ENCODE data around the gene TNFAIP8L3.

The TNFAIP8L3 gene

DNA sequence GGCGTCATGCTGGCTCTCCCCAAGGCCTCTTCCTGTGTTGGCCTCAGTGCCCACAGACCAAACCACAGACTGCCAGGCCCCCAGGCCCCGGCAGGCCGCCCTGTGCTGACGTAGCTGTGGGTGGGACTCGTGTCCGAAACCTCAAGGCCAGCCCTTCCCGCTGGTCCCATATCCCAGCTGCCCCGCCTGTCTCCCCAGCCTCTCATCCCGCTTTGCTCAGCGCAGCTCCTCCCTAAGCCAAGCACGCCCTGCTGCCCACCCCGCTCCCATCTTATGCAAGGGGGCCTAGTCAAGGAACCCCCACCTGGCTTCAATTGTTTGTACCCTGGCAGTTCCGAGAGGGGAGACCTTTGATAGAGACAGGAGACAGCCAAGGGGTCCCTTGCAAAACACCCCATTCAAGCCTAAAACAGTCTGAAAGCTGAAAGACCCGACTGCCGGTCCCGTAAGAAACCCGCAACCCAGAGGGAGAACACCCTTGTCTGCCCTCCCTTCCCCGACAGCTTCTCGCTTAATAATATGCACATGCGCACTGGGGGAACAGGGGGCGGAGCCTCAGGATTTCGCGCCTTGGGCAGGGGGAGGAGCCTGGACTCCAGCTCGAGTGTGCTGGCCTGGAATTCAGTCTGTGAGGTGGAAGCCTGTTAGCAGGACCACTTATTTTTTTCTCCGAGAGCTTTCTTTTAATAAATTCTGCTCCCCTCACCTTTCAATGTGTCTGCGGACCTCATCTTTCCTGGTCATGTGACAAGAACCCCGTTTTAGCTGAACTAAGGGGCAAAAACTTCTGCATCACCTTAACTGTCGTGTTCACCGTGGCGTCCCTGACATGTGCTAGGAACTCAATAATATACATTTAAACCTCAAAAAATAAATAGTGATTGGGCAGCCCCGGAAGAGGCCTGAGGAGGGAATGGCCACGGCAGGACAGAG is 17.2 kb downstream of the TNFAIP8L3 start:
- no peak overlapping the region for H3K27ac ChIP-seq (ENCODE audit: low read depth, low read length, severe bottlenecking)
- WGBS, 2 experiments (ENCODE audit: insufficient coverage in 2 of 2): 89 to 91% methylated on average over 24 to 25 of the region's 32 CpGs
- no peaks in the 10 kb centered on the region for H3K9me3 ChIP-seq (ENCODE audit: control insufficient read depth, low read length)
- no peaks in the 10 kb centered on the region for H3K4me1 ChIP-seq (ENCODE audit: control insufficient read depth, insufficient read depth, low read length, poor library complexity, severe bottlenecking)
- H3K36me3 ChIP-seq (ENCODE audit: control insufficient read depth, insufficient read depth, low read length): no peaks in the 10 kb centered on the region
- no peak overlapping the region for H3K4me3 ChIP-seq (ENCODE audit: extremely low read depth, insufficient read depth, low read length, poor library complexity, severe bottlenecking)

- no peaks in the 10 kb centered on the region for H3K36me3 ChIP-seq (ENCODE audit: control insufficient read depth, insufficient read depth, low read length)
- 88 to 93% methylated on average over 14 to 15 of the region's 16 CpGs for WGBS, 2 experiments (ENCODE audit: insufficient coverage in 2 of 2)
- H3K27ac ChIP-seq (ENCODE audit: low read depth, low read length, severe bottlenecking): no peak overlapping the region
- H3K4me1 ChIP-seq (ENCODE audit: control insufficient read depth, insufficient read depth, low read length, poor library complexity, severe bottlenecking): no peaks in the 10 kb centered on the region
- H3K9me3 ChIP-seq (ENCODE audit: control insufficient read depth, low read length): no peaks in the 10 kb centered on the region
- H3K4me3 ChIP-seq (ENCODE audit: extremely low read depth, insufficient read depth, low read length, poor library complexity, severe bottlenecking): no peak overlapping the region
Measured at GRCh38 chr15:51076524-51077220, 18.0 kb downstream of the TNFAIP8L3 start.

DNA sequence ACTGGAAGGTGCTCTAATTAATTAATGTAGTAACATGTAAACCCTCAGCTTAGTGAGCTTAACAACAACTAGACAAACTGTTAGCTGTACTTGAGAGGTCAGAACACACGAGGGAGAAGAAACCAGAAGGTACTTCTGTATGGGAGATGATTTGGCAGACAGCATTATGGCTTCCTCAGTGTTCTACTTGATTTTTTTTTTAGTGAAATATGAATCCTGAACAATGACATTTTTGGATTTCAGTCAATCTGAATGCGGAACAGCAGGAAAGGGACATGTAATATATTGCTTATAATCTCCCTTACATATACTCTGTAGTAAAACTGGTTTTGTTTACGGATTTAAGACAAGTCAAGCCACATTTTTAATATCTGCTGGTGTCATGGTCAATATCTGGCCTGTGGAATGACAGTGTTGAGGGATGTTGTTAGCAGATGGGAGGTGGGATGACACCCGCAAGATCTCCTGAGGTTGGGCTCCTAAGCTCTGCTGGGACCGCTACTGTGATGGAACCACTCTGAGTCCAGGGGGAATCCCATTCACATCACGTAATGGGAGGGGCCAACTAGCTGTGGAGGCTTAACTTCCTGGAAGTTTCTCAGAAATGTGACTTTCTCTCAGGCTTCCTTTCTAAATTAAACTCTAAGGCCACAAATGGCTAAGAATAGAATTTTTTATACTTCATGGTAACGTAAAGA is 18.7 kb downstream of the TNFAIP8L3 start:
- Histone ChIP-seq H3K4me3 (ENCODE audit: extremely low read depth, insufficient read depth, low read length, poor library complexity, severe bottlenecking) (no peak overlapping the region), H3K9me3 (ENCODE audit: control insufficient read depth, low read length) (no peaks in the 10 kb centered on the region), H3K36me3 (ENCODE audit: control insufficient read depth, insufficient read depth, low read length) (no peaks in the 10 kb centered on the region), H3K27ac (ENCODE audit: low read depth, low read length, severe bottlenecking) (no peak overlapping the region), H3K4me1 (ENCODE audit: control insufficient read depth, insufficient read depth, low read length, poor library complexity, severe bottlenecking) (no peaks in the 10 kb centered on the region)
- 83 to 89% methylated on average over 5 of the region's 7 CpGs for WGBS, 2 experiments (ENCODE audit: insufficient coverage in 2 of 2)

GRCh38 chr15:51075364-51075763 is 19.3 kb downstream of the TNFAIP8L3 start:
- H3K9me3 ChIP-seq (ENCODE audit: control insufficient read depth, low read length): no peaks in the 10 kb centered on the region
- H3K4me3 ChIP-seq (ENCODE audit: extremely low read depth, insufficient read depth, low read length, poor library complexity, severe bottlenecking): no peak overlapping the region
- no peaks in the 10 kb centered on the region for H3K36me3 ChIP-seq (ENCODE audit: control insufficient read depth, insufficient read depth, low read length)
- WGBS, 2 experiments (ENCODE audit: insufficient coverage in 2 of 2): 92 to 95% methylated on average over 3 to 5 of the region's 5 CpGs
- no peaks in the 10 kb centered on the region for H3K4me1 ChIP-seq (ENCODE audit: control insufficient read depth, insufficient read depth, low read length, poor library complexity, severe bottlenecking)
- H3K27ac ChIP-seq (ENCODE audit: low read depth, low read length, severe bottlenecking): no peak overlapping the region

- H3K9me3 ChIP-seq (ENCODE audit: control insufficient read depth, low read length): no peaks in the 10 kb centered on the region
- no peak overlapping the region for H3K27ac ChIP-seq (ENCODE audit: low read depth, low read length, severe bottlenecking)
- H3K4me1 ChIP-seq (ENCODE audit: control insufficient read depth, insufficient read depth, low read length, poor library complexity, severe bottlenecking): no peaks in the 10 kb centered on the region
- WGBS, 2 experiments (ENCODE audit: insufficient coverage in 2 of 2): 86 to 93% methylated on average over 4 to 5 of the region's 5 CpGs
- no peak overlapping the region for H3K4me3 ChIP-seq (ENCODE audit: extremely low read depth, insufficient read depth, low read length, poor library complexity, severe bottlenecking)
- H3K36me3 ChIP-seq (ENCODE audit: control insufficient read depth, insufficient read depth, low read length): no peaks in the 10 kb centered on the region
Measured at GRCh38 chr15:51074926-51075325, 19.8 kb downstream of the TNFAIP8L3 start.

DNA sequence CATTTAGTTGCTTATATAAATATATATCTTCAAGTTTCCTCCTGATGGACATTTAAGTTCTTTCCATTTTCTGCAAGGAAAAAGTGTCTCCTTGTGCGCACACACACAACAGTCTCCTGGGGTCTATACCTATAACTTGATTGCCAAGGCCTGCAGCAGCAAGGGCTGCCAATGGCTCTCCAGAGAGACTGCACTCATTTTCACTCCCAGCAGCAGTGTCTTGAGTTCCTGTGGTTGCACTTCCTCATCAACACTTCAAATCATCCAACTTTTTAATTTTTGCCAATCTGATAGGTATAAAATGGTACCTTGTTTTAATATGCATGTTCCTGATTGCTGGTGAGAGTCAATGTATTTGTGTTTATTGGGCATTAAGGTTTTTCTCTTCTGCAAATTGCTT is 23.1 kb downstream of the TNFAIP8L3 start:
- Histone ChIP-seq H3K4me3 (ENCODE audit: extremely low read depth, insufficient read depth, low read length, poor library complexity, severe bottlenecking) (no peak overlapping the region), H3K36me3 (ENCODE audit: control insufficient read depth, insufficient read depth, low read length) (no peaks in the 10 kb centered on the region), H3K27ac (ENCODE audit: low read depth, low read length, severe bottlenecking) (no peak overlapping the region), H3K4me1 (ENCODE audit: control insufficient read depth, insufficient read depth, low read length, poor library complexity, severe bottlenecking) (no peaks in the 10 kb centered on the region), H3K9me3 (ENCODE audit: control insufficient read depth, low read length) (no peaks in the 10 kb centered on the region)
- 44 to 63% methylated on average over 1 of the region's 1 CpG for WGBS, 2 experiments (ENCODE audit: insufficient coverage in 2 of 2)

GRCh38 chr15:51069983-51070382 is 24.7 kb downstream of the TNFAIP8L3 start:
- Histone ChIP-seq H3K4me3 (ENCODE audit: extremely low read depth, insufficient read depth, low read length, poor library complexity, severe bottlenecking) (no peak overlapping the region), H3K27ac (ENCODE audit: low read depth, low read length, severe bottlenecking) (no peak overlapping the region), H3K4me1 (ENCODE audit: control insufficient read depth, insufficient read depth, low read length, poor library complexity, severe bottlenecking) (no peaks in the 10 kb centered on the region), H3K36me3 (ENCODE audit: control insufficient read depth, insufficient read depth, low read length) (no peaks in the 10 kb centered on the region), H3K9me3 (ENCODE audit: control insufficient read depth, low read length) (no peaks in the 10 kb centered on the region)

- no peak overlapping the region for H3K27ac ChIP-seq (ENCODE audit: low read depth, low read length, severe bottlenecking)
- no peaks in the 10 kb centered on the region for H3K4me1 ChIP-seq (ENCODE audit: control insufficient read depth, insufficient read depth, low read length, poor library complexity, severe bottlenecking)
- H3K9me3 ChIP-seq (ENCODE audit: control insufficient read depth, low read length): no peaks in the 10 kb centered on the region
- WGBS, 2 experiments (ENCODE audit: insufficient coverage in 2 of 2): 100% methylated on average over 2 of the region's 3 CpGs; no CpG with 5 or more reads in 1 of the 2 experiments
- no peak overlapping the region for H3K4me3 ChIP-seq (ENCODE audit: extremely low read depth, insufficient read depth, low read length, poor library complexity, severe bottlenecking)
- no peaks in the 10 kb centered on the region for H3K36me3 ChIP-seq (ENCODE audit: control insufficient read depth, insufficient read depth, low read length)
Measured at GRCh38 chr15:51067510-51067909, 27.2 kb downstream of the TNFAIP8L3 start.

- Histone ChIP-seq H3K4me1 (ENCODE audit: control insufficient read depth, insufficient read depth, low read length, poor library complexity, severe bottlenecking) (no peaks in the 10 kb centered on the region), H3K27ac (ENCODE audit: low read depth, low read length, severe bottlenecking) (no peak overlapping the region), H3K4me3 (ENCODE audit: extremely low read depth, insufficient read depth, low read length, poor library complexity, severe bottlenecking) (no peak overlapping the region), H3K9me3 (ENCODE audit: control insufficient read depth, low read length) (no peaks in the 10 kb centered on the region), H3K36me3 (ENCODE audit: control insufficient read depth, insufficient read depth, low read length) (no peaks in the 10 kb centered on the region)
- WGBS, 2 experiments (ENCODE audit: insufficient coverage in 2 of 2): 73 to 100% methylated on average over 1 of the region's 1 CpG
Measured at GRCh38 chr15:51065781-51066180, 28.9 kb downstream of the TNFAIP8L3 start.

DNA sequence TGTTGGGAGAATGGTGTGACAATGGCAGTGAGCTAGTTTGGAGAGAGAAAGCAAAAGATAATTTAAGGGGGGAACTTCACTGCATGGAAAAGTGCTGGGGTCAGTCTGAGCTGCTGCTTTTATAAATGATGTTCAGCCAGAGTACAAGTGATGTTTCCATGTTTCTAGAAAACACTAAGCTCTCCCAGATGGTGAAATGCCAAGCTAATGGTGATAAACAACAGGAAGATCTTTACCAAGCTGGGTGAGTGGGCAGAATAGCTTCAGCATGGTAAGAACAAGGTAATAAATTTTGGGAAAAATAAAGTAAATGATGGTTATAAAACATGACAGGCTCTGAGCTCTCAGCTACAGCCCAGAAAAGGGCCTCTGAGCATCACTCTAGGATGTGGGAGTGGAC is 29.4 kb downstream of the TNFAIP8L3 start:
- Histone ChIP-seq H3K36me3 (ENCODE audit: control insufficient read depth, insufficient read depth, low read length) (no peaks in the 10 kb centered on the region), H3K4me3 (ENCODE audit: extremely low read depth, insufficient read depth, low read length, poor library complexity, severe bottlenecking) (no peak overlapping the region), H3K9me3 (ENCODE audit: control insufficient read depth, low read length) (no peaks in the 10 kb centered on the region), H3K27ac (ENCODE audit: low read depth, low read length, severe bottlenecking) (no peak overlapping the region), H3K4me1 (ENCODE audit: control insufficient read depth, insufficient read depth, low read length, poor library complexity, severe bottlenecking) (no peaks in the 10 kb centered on the region)
